Glutamatergic neuron (in vitro differentiated cells): ENCODE measurements around the gene HPD. TPM values are rescaled to one million over a fixed set of nuclear protein-coding genes. Genes with fewer than 3 reads are reported as not detected.
A peak's percentile ranks its signal among the peaks of the same experiment; 100 is the strongest.

Experiments used
- DNase-seq: peaks from one replicate; pipeline ENCODE4 v3.0.0; 2022
- H3K27ac Mint-ChIP-seq: one replicate; pipeline ENCODE4 v1.8.0; 2020; ENCODE audit warnings: mild to moderate bottlenecking, mixed read lengths, inconsistent platforms; ENCODE audit not compliant: unreplicated experiment
- H3K27me3 Mint-ChIP-seq: one replicate; pipeline ENCODE4 v1.8.0; 2020; ENCODE audit warnings: mild to moderate bottlenecking, moderate library complexity, mixed read lengths, inconsistent platforms; ENCODE audit not compliant: unreplicated experiment
- H3K36me3 Mint-ChIP-seq: one replicate; pipeline ENCODE4 v1.8.0; 2020; ENCODE audit warnings: mild to moderate bottlenecking, mixed read lengths, inconsistent platforms; ENCODE audit not compliant: unreplicated experiment
- H3K4me1 Mint-ChIP-seq: one replicate; pipeline ENCODE4 v1.8.0; 2020; ENCODE audit warnings: mild to moderate bottlenecking, low read depth, mixed read lengths, inconsistent platforms; ENCODE audit not compliant: unreplicated experiment
- H3K4me3 Mint-ChIP-seq: one replicate; pipeline ENCODE4 v1.8.0; 2020; ENCODE audit warnings: mild to moderate bottlenecking, mixed read lengths, inconsistent platforms; ENCODE audit not compliant: unreplicated experiment
- H3K9me3 Mint-ChIP-seq: one replicate; pipeline ENCODE4 v1.8.0; 2020; ENCODE audit warnings: mild to moderate bottlenecking, moderate library complexity, mixed read lengths, inconsistent platforms; ENCODE audit not compliant: unreplicated experiment
- CTCF ChIP-seq: fragments of 200-600 bp; sonication (generic); IDR thresholded peaks from one replicate; pipeline ENCODE4 v1.5.0; 2021; ENCODE audit not compliant: partially characterized antibody, unreplicated experiment
- total RNA-seq: library from RNA; stranded (reverse); fragmentation: NEBNext Ultra II Directional; extraction: Animal tissue kit (Norgen Biotek cat#: 25700); gene quantifications from one replicate; pipeline ENCODE4 v1.2.1, GENCODE V29; 2021; ENCODE audit not compliant: unreplicated experiment

Gene HPD
- total RNA-seq, 1 donor from 2014 or later = not detected

DNA sequence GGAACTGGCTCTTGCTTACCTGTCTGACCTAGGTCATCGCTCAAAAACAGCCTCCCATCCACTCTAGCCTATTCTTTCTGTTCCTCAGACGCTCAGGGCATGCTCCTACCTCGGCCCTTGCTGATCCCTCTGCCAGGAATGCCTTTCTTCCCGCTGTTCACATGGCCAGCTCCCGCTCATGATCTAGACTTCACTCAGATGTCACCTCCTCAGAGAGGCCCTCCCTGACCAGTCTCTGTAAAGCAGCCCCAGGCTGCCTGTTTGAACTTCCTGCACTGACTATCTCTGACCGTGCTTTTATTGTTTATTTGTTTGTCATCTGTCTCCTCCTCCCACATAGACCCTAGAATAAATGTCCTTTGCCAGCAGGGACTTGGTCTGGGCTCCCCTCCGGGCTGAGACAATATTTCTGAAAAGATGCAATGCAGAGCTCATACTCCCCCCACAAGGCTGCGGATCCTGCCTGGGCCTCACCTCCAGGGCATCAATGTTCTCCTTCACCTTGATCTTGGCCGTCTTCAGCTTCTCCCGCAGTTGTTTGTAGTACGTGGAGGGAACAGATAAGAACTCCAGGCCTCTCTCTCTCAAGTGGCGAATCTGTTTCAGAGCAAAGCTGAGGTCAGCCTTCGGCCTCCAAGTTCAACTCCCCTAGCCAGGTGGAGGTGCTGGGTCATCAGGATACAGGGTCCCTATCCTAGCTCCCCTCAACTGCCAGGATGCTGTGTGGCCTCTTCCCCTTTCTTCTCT is 15.2 kb downstream of the HPD start:
- Mint-ChIP-seq H3K36me3 (no peaks in the 10 kb centered on the region), H3K27ac (no peak overlapping the region), H3K27me3 (no peaks in the 10 kb centered on the region), H3K4me3 (no peak overlapping the region), H3K9me3 (peaks cover 3% of the 10 kb centered on the region), H3K4me1 (no peaks in the 10 kb centered on the region)
- TF ChIP-seq CTCF = no peak
- no peak for DNase-seq

DNA sequence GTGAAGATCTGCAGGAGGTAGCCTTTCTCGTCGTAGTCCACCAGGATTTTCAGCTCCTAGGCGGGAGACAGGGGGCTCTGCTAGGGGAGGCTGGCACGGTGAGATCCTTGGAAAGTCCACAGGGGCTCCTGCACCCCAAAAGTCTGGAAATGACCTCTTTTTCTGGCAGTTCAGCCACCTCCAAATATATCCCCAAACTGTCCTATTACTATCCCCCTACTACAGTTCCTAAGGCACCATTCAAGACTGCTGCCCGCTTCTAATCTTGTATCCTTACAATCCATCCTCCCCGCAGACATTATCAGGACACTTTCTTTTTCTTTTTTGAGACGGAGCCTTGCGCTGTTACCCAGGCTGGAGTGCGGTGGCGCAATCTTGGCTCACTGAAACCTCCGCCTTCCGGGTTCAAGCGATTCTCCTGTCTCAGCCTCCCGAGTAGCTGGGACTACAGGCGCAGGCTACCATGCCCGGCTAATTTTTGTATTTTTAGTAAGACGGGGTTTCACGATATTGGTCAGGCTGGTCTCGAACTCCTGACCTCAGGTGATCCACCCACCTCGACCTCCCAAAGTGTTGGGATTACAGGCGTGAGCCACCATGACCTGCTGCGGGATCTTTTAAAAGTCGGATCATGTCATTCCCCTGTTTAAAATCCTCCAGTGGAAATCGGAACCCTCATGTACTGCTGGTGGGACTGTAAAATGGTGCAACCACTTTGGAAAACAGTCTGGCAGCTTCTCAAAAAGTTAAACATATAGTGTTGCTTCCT is 18.5 kb downstream of the HPD start:
- no peaks in the 10 kb centered on the region for H3K27me3 Mint-ChIP-seq
- no peaks in the 10 kb centered on the region for H3K36me3 Mint-ChIP-seq
- H3K4me1 Mint-ChIP-seq = no peaks in the 10 kb centered on the region
- no peak for DNase-seq
- no peak for TF ChIP-seq CTCF
- peaks cover 4% of the 10 kb centered on the region for H3K9me3 Mint-ChIP-seq
- peak overlapping the region; percentile 89 for H3K4me3 Mint-ChIP-seq
- H3K27ac Mint-ChIP-seq = peak overlapping the region; percentile 72

- Mint-ChIP-seq H3K27ac (peak overlapping the region; percentile 76), H3K4me1 (no peaks in the 10 kb centered on the region), H3K36me3 (no peaks in the 10 kb centered on the region), H3K27me3 (no peaks in the 10 kb centered on the region), H3K4me3 (peak overlapping the region; percentile 89), H3K9me3 (peaks cover 4% of the 10 kb centered on the region)
- TF ChIP-seq CTCF = peak; percentile 22
- peak; percentile 99 for DNase-seq
These were observed 19.3 kb downstream of the HPD start for GRCh38 chr12:121839106-121839992.

DNA sequence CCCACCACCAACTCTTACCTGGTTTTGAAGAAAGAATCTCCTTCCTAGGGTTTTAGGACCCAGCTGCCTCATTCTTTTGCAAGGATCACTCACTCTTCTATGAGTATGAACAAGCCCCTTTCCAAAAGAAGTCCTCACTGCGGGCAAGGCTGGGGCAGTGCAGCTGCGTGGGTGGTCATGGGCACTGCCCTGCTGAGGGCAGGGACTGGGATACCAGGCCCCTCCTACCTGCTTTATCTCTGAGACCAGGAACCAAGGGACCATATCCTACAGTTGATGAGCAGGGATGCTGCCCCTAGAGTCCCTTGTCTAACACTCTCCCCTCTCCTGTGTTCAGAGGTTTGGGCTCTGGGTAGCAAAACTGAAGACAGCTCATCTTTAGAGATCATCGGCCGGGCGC is 20.5 kb downstream of the HPD start:
- Mint-ChIP-seq H3K27ac (no peak overlapping the region), H3K36me3 (no peaks in the 10 kb centered on the region), H3K4me3 (no peak overlapping the region), H3K4me1 (no peaks in the 10 kb centered on the region), H3K9me3 (peaks cover 4% of the 10 kb centered on the region), H3K27me3 (no peaks in the 10 kb centered on the region)
- no peak for DNase-seq
- no peak for TF ChIP-seq CTCF
